Neuron (in vitro differentiated cells): ENCODE measurements around the gene CEP131.

ENCODE experiments used
- H2AFZ ChIP-seq: one replicate; pipeline ENCODE4 v1.6.1; 2013; ENCODE audit warnings: low read depth, mild to moderate bottlenecking, inconsistent platforms, low read length, moderate library complexity
- H3K27me3 ChIP-seq: one replicate; pipeline ENCODE4 v1.6.1; 2013; ENCODE audit warnings: low read length; ENCODE audit not compliant: insufficient read depth
- H3K36me3 ChIP-seq: one replicate; pipeline ENCODE4 v1.6.1; 2013; ENCODE audit warnings: low read length; ENCODE audit not compliant: insufficient read depth
- H3K4me1 ChIP-seq: one replicate; pipeline ENCODE4 v1.6.1; 2013; ENCODE audit warnings: low read length; ENCODE audit not compliant: insufficient read depth
- H3K4me3 ChIP-seq: 2 replicates; pipeline ENCODE4 v1.5.1; 2013; ENCODE audit warnings: mild to moderate bottlenecking, low read length, moderate library complexity
- H3K9me3 ChIP-seq: one replicate; pipeline ENCODE4 v1.6.1; 2013; ENCODE audit warnings: low read length

CEP131 gene

GRCh38 chr17:81258292-81258691 is 35.5 kb upstream of the CEP131 start:
- Histone ChIP-seq H2AFZ (no peak overlapping the region), H3K4me3 (no peak overlapping the region), H3K36me3 (peaks cover 22% of the 10 kb centered on the region), H3K9me3 (no peaks in the 10 kb centered on the region), H3K4me1 (peaks cover 2% of the 10 kb centered on the region), H3K27me3 (no peaks in the 10 kb centered on the region)

- H3K36me3 ChIP-seq = peaks cover 22% of the 10 kb centered on the region
- no peaks in the 10 kb centered on the region for H3K27me3 ChIP-seq
- no peak overlapping the region for H3K4me3 ChIP-seq
- H3K9me3 ChIP-seq = no peaks in the 10 kb centered on the region
- no peak overlapping the region for H2AFZ ChIP-seq
- peaks cover 9% of the 10 kb centered on the region for H3K4me1 ChIP-seq
These were observed 34.8 kb upstream of the CEP131 start for GRCh38 chr17:81257533-81257932.

DNA sequence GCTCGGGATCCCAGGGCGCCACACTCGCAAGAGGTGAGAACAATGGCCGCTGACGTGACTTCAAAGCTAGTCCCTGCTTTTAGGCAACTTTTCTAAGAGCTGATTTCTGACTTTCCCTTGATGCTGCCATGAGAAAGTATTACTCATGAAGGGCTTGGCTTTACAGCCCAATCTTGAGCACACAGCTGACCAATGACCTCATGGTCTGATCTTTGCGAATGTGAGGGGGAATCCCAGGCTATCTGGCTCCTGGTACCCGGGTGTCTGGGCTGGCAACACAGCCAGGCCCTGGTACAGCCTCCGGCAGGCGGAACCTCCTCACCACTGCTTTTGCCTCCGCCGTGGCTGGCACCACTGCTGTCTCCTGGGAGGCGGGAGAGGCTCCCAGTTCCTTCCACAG is 33.9 kb upstream of the CEP131 start:
- peaks cover 20% of the 10 kb centered on the region for H3K36me3 ChIP-seq
- H3K27me3 ChIP-seq = no peaks in the 10 kb centered on the region
- H3K4me1 ChIP-seq = peaks cover 18% of the 10 kb centered on the region
- no peaks in the 10 kb centered on the region for H3K9me3 ChIP-seq
- H3K4me3 ChIP-seq = no peak overlapping the region
- no peak overlapping the region for H2AFZ ChIP-seq

GRCh38 chr17:81254955-81255717 is 32.4 kb upstream of the CEP131 start:
- no peaks in the 10 kb centered on the region for H3K27me3 ChIP-seq
- peaks cover 13% of the 10 kb centered on the region for H3K36me3 ChIP-seq
- H3K9me3 ChIP-seq = no peaks in the 10 kb centered on the region
- H2AFZ ChIP-seq = no peak overlapping the region
- peaks cover 27% of the 10 kb centered on the region for H3K4me1 ChIP-seq
- no peak overlapping the region for H3K4me3 ChIP-seq

DNA sequence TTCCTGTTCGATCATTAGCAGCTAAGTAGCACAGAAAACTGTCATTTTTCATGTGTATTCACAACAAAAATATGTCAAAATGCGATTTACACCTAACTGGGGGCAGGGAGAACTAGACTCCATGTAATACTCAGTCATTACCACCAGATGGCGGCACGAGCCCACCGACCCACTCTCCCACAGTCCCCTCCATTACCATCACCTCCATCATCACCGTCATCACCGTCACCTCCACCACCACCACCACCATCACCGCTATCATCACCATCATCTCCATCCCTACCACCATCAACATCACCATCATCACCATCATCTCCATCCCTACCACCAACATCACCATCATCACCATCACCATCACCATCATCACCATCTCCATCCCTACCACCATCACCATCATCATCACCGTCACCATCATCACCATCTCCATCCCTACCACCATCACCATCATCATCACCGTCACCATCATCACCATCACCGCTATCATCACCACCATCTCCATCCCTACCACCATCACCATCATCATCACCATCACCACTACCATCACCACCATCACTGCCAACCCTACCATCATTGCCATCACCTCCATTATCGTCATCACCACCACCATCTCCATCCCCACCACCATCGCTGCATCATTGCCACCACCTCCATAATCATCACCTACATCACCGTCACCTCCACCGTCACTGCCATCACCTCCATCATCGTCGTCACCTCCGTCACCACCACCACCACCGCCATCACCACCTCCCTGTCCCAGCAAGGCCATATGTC is 30.8 kb upstream of the CEP131 start:
- H3K36me3 ChIP-seq = peaks cover 8% of the 10 kb centered on the region
- no peak overlapping the region for H3K4me3 ChIP-seq
- no peak overlapping the region for H2AFZ ChIP-seq
- peaks cover 27% of the 10 kb centered on the region for H3K4me1 ChIP-seq
- H3K27me3 ChIP-seq = no peaks in the 10 kb centered on the region
- H3K9me3 ChIP-seq = no peaks in the 10 kb centered on the region

DNA sequence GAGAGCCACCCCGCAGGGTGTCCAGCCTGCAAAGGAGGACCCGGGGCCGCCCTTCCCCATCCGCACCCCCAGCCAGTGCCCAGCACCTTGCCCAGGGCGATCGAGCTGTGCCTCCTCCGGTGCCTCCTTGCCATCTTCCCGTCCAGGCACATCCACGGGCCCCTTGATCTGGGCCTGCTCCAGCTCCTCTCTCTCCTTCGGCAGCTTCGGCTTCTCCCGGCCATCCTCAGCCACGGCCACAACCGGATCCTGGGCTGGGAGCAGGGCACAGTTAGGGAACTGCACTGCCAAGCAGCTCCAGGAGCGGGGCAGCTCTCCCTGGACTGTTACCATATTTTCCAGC is 30.2 kb upstream of the CEP131 start:
- Histone ChIP-seq H3K36me3 (peaks cover 8% of the 10 kb centered on the region), H3K4me3 (no peak overlapping the region), H3K9me3 (no peaks in the 10 kb centered on the region), H2AFZ (no peak overlapping the region), H3K4me1 (peaks cover 27% of the 10 kb centered on the region), H3K27me3 (no peaks in the 10 kb centered on the region)

DNA sequence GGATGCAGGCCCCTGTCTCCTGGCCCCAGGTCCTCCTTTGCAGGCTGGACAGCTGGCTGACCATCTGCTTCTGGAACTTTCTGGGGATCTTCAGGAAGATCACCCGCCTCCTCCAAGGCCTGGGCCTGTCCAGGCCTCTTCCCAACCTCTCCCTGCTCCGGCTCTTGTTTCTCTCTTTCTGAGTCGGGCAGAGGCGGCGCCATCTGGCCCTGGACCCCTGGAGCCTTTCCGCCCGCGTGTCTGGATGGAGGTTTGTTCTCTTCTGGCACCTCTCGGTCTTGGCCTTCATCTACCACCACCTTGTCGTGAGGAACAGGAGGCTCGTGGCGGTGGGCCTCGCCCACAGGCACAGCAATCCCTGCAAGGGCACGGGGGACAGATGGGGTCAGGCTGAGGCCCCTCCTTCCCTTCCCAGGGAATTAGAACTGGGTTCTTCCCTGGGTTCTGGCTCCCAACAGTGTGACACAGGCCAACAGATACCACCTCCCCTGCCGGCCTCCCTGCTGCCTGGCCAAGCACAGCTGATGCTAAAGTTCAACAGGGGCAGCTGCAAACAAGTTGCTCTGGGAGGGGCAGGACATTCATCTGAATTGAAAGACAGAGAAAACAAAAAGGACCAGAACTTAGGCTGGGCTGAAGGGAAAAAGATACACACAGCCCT is 29.7 kb upstream of the CEP131 start:
- Histone ChIP-seq H3K4me1 (peaks cover 27% of the 10 kb centered on the region), H3K4me3 (no peak overlapping the region), H3K27me3 (no peaks in the 10 kb centered on the region), H3K9me3 (no peaks in the 10 kb centered on the region), H2AFZ (no peak overlapping the region), H3K36me3 (peaks cover 8% of the 10 kb centered on the region)

- Histone ChIP-seq H3K36me3 (peaks cover 8% of the 10 kb centered on the region), H2AFZ (no peak overlapping the region), H3K4me3 (no peak overlapping the region), H3K4me1 (peaks cover 27% of the 10 kb centered on the region), H3K9me3 (no peaks in the 10 kb centered on the region), H3K27me3 (no peaks in the 10 kb centered on the region)
These were observed 29.0 kb upstream of the CEP131 start for GRCh38 chr17:81251709-81252301.

DNA sequence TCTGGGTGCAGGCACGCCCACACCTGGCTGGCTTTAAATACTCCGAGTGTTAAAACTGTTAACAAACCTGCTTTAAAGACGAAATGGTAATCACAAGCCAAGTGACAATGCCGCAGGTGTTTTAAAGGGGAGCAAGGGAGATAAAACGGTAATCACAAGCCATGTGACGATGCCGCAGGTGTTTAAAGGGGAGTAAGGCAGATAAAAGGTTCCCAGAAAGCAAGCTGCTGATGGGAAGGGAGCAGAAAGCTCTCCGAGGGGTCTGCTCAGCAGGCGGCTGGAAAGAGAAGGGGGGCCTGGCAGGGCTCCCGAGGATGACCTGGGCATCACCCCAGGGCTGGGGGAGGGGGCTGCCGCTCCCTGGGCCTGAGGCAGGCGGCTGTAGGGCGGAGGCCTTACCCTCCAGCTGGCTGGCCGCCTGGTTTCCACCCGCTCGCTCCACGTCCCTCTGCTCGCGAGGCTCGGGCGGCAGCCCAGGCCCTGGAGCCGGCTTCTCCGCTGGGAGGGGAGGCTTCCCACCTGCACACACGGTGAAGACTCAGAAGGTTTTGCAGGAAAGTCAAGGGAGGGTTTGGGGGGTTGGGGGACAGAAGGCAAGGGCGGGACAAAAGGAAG is 28.4 kb upstream of the CEP131 start:
- H3K4me3 ChIP-seq = no peak overlapping the region
- peaks cover 8% of the 10 kb centered on the region for H3K36me3 ChIP-seq
- H3K9me3 ChIP-seq = no peaks in the 10 kb centered on the region
- H3K27me3 ChIP-seq = no peaks in the 10 kb centered on the region
- peaks cover 27% of the 10 kb centered on the region for H3K4me1 ChIP-seq
- no peak overlapping the region for H2AFZ ChIP-seq

DNA sequence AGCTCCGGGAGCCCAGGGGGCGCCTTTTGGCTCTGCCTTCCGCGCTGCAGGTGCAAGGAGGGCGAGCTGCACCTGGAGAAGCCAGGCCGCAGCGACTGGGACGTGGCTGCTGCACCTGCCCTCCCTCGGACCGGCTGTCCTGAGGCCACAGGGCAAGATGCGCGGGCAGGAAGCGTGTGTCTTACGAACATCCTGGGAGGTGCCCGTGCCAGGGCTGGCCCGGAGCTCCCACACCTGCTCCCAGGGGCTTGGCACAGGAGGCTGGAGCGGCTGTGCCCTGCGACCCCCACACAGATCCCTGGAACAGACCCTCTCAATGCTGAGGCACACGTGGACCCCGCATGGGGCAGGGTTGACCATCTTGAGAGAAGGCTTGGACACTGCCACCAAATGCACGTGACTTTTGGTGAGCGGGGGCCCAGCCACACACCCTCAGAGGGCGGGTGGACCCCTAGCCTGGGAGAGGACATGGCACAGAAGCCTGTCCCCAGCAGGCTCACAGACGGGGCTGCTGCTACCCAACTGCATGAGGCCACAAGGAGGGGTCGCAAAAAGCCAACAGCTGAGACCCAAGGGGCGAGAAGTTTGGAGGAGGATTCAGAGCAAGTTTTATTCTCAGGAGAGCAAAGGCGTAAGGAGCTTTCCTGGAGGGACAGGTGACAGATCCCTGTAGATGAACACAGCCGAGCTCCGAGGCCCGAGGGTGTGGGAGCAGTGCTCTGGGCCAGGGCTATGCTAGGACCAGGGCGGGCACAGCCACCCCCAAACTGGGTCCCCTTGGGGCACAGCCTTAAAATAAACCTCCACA is 27.7 kb upstream of the CEP131 start:
- peaks cover 8% of the 10 kb centered on the region for H3K36me3 ChIP-seq
- no peak overlapping the region for H2AFZ ChIP-seq
- no peak overlapping the region for H3K4me3 ChIP-seq
- no peaks in the 10 kb centered on the region for H3K9me3 ChIP-seq
- peaks cover 27% of the 10 kb centered on the region for H3K4me1 ChIP-seq
- H3K27me3 ChIP-seq = no peaks in the 10 kb centered on the region

GRCh38 chr17:81249223-81250040 is 26.7 kb upstream of the CEP131 start:
- Histone ChIP-seq H3K27me3 (no peaks in the 10 kb centered on the region), H3K4me1 (peaks cover 25% of the 10 kb centered on the region), H3K4me3 (no peak overlapping the region), H3K36me3 (peaks cover 8% of the 10 kb centered on the region), H3K9me3 (no peaks in the 10 kb centered on the region), H2AFZ (no peak overlapping the region)
